H9 (cell line): ENCODE results near the gene FARS2. TPM values are rescaled to one million over a fixed set of nuclear protein-coding genes. Genes with fewer than 3 reads are reported as not detected.

ENCODE experiments used
- DNase-seq: peaks from one replicate; pipeline ENCODE4 v3.0.0-alpha.2; 2017
- H2AFZ ChIP-seq: one replicate; pipeline ENCODE4 v1.6.1; 2013; ENCODE audit warnings: mild to moderate bottlenecking, low read length, control low read depth, moderate library complexity
- H2AK5ac ChIP-seq: 2 replicates; pipeline ENCODE4 v1.6.1; 2013; ENCODE audit warnings: low read length, control low read depth, mixed read lengths; ENCODE audit not compliant: insufficient read length
- H2BK120ac ChIP-seq: one replicate; pipeline ENCODE4 v1.6.1; 2013; ENCODE audit warnings: low read depth, mild to moderate bottlenecking, low read length, control low read depth, inconsistent platforms; ENCODE audit not compliant: poor library complexity, severe bottlenecking
- H2BK12ac ChIP-seq: 2 replicates; pipeline ENCODE4 v1.6.1; 2013; ENCODE audit warnings: low read length, control low read depth, mixed read lengths, low read depth; ENCODE audit not compliant: insufficient read length
- H2BK15ac ChIP-seq: 2 replicates; pipeline ENCODE4 v1.6.1; 2013; ENCODE audit warnings: low read depth, low read length, control low read depth
- H2BK20ac ChIP-seq: one replicate; pipeline ENCODE4 v1.6.1; 2013; ENCODE audit warnings: low read depth, mild to moderate bottlenecking, low read length, control low read depth, inconsistent platforms; ENCODE audit not compliant: poor library complexity, severe bottlenecking
- H2BK5ac ChIP-seq: 2 replicates; pipeline ENCODE4 v1.6.1; 2013; ENCODE audit warnings: low read length, control low read depth, mixed read lengths; ENCODE audit not compliant: insufficient read length
- H3K14ac ChIP-seq: 2 replicates; pipeline ENCODE4 v1.6.1; 2013; ENCODE audit warnings: low read length, control low read depth; ENCODE audit not compliant: insufficient read depth
- H3K18ac ChIP-seq: 2 replicates; pipeline ENCODE4 v1.6.1; 2013; ENCODE audit warnings: low read depth, mild to moderate bottlenecking, mixed read lengths, low read length, control low read depth; ENCODE audit not compliant: insufficient read length
- H3K23ac ChIP-seq: 2 replicates; pipeline ENCODE4 v1.6.1; 2013; ENCODE audit warnings: low read length, control low read depth, mixed read lengths, low read depth; ENCODE audit not compliant: insufficient read length
- H3K23me2 ChIP-seq: 2 replicates; pipeline ENCODE4 v1.6.1; 2013; ENCODE audit warnings: low read depth, mild to moderate bottlenecking, mixed read lengths, low read length, control low read depth; ENCODE audit not compliant: insufficient read length, poor library complexity, severe bottlenecking
- H3K27ac ChIP-seq: 2 replicates; pipeline ENCODE4 v1.5.1; 2013; ENCODE audit warnings: low read length, control low read depth, mixed read lengths, low read depth; ENCODE audit not compliant: insufficient read length
- H3K27me3 ChIP-seq: 2 replicates; pipeline ENCODE4 v1.6.1; 2013; ENCODE audit warnings: low read length, control low read depth, inconsistent platforms; ENCODE audit not compliant: insufficient read depth
- H3K4ac ChIP-seq: 2 replicates; pipeline ENCODE4 v1.6.1; 2013; ENCODE audit warnings: low read depth, mild to moderate bottlenecking, control low read depth, inconsistent platforms, low read length, moderate library complexity
- H3K4me1 ChIP-seq: 2 replicates; pipeline ENCODE4 v1.6.1; 2013; ENCODE audit warnings: low read length, control low read depth, inconsistent platforms; ENCODE audit not compliant: insufficient read depth
- H3K4me2 ChIP-seq: 2 replicates; pipeline ENCODE4 v1.6.1; 2013; ENCODE audit warnings: low read length, control low read depth, mixed read lengths; ENCODE audit not compliant: insufficient read length, insufficient read depth
- H3K56ac ChIP-seq: 2 replicates; pipeline ENCODE4 v1.6.1; 2013; ENCODE audit warnings: low read depth, mild to moderate bottlenecking, mixed read lengths, low read length, control low read depth; ENCODE audit not compliant: insufficient read length
- H3K79me1 ChIP-seq: 2 replicates; pipeline ENCODE4 v1.6.1; 2013; ENCODE audit warnings: low read depth, mild to moderate bottlenecking, moderate library complexity, low read length, control low read depth, inconsistent platforms; ENCODE audit not compliant: insufficient read depth, poor library complexity, severe bottlenecking
- H3K79me2 ChIP-seq: 2 replicates; pipeline ENCODE4 v1.6.1; 2013; ENCODE audit warnings: low read length, control low read depth, inconsistent platforms; ENCODE audit not compliant: insufficient read depth
- H3K9ac ChIP-seq: 2 replicates; pipeline ENCODE4 v1.6.1; 2013; ENCODE audit warnings: low read length, control low read depth, mixed read lengths; ENCODE audit not compliant: insufficient read length; ENCODE audit errors: extremely low read depth
- H3K9me3 ChIP-seq: one replicate; pipeline ENCODE4 v1.6.1; 2013; ENCODE audit warnings: low read depth, low read length, inconsistent platforms; ENCODE audit not compliant: control insufficient read depth
- H3T11ph ChIP-seq: one replicate; pipeline ENCODE4 v1.6.1; 2013; ENCODE audit warnings: mild to moderate bottlenecking, low read length, control low read depth, inconsistent platforms
- H4K20me1 ChIP-seq: one replicate; pipeline ENCODE4 v1.6.1; 2013; ENCODE audit not compliant: control insufficient read depth, insufficient read length, insufficient read depth
- H4K5ac ChIP-seq: 2 replicates; pipeline ENCODE4 v1.6.1; 2013; ENCODE audit warnings: low read depth, mild to moderate bottlenecking, mixed read lengths, low read length, control low read depth; ENCODE audit not compliant: insufficient read length
- H4K8ac ChIP-seq: replicated peaks from 2 replicates; pipeline ENCODE4 v1.6.1; 2013; ENCODE audit warnings: low read length, control low read depth, mixed read lengths, low read depth; ENCODE audit not compliant: insufficient read length
- H4K91ac ChIP-seq: 2 replicates; pipeline ENCODE4 v1.6.1; 2013; ENCODE audit warnings: low read depth, mild to moderate bottlenecking, moderate library complexity, mixed read lengths, low read length, control low read depth; ENCODE audit not compliant: insufficient read length
- H3K27ac Mint-ChIP-seq, 3 experiments: 2 replicates in 2 of 3; 3 replicates in 1 of 3; pipeline ENCODE4 v1.8.0; 2020 to 2021; ENCODE audit warnings: mixed read lengths in 3 of 3, mild to moderate bottlenecking in 1 of 3, moderate library complexity in 1 of 3
- H3K27me3 Mint-ChIP-seq: 2 replicates; pipeline ENCODE4 v1.8.0; 2021; ENCODE audit warnings: low read depth, mild to moderate bottlenecking, moderate library complexity, mixed read lengths
- H3K36me3 Mint-ChIP-seq, 3 experiments: 2 replicates in 2 of 3; 3 replicates in 1 of 3; pipeline ENCODE4 v1.8.0; 2020 to 2021; ENCODE audit warnings: low read depth in 3 of 3, mixed read lengths in 3 of 3; ENCODE audit not compliant: insufficient read depth in 1 of 3
- H3K4me1 Mint-ChIP-seq, 2 experiments: 2 replicates each; pipeline ENCODE4 v1.8.0; 2020; ENCODE audit warnings: mixed read lengths in 2 of 2
- H3K4me3 Mint-ChIP-seq, 2 experiments: 2 replicates in 1 of 2; 3 replicates in 1 of 2; pipeline ENCODE4 v1.8.0; 2020 to 2021; ENCODE audit warnings: mild to moderate bottlenecking in 2 of 2, mixed read lengths in 2 of 2, moderate library complexity in 1 of 2
- H3K9me3 Mint-ChIP-seq, 2 experiments: 2 replicates in 1 of 2; 3 replicates in 1 of 2; pipeline ENCODE4 v1.8.0; 2020; ENCODE audit warnings: mild to moderate bottlenecking in 2 of 2, mixed read lengths in 2 of 2, moderate library complexity in 1 of 2
- WGBS: extraction: QIAGEN DNeasy Blood & Tissue Kit; methylation state at CpG from one replicate; pipeline ENCODE4 v1.1.7; 2013; ENCODE audit warnings: missing lambda C conversion rate, low lambda C conversion rate, mixed read lengths; ENCODE audit not compliant: insufficient read length; ENCODE audit errors: extremely low coverage; 5-methylcytosine and 5-hydroxymethylcytosine counted together
- total RNA-seq: library from RNA; stranded (reverse); gene quantifications from 2 replicates; pipeline ENCODE4 v1.2.1, GENCODE V29; 2021
- TF ChIP-seq, protein P1 (sequence below): fragments of 200-600 bp; sonication (generic); conservative IDR thresholded peaks from 3 replicates; pipeline ENCODE4 v1.8.0; 2021; ENCODE audit warnings: antibody characterized with exemption, mild to moderate bottlenecking

Gene FARS2
- total RNA-seq, 1 experiment from 2014 or later = 8.5 TPM

DNA sequence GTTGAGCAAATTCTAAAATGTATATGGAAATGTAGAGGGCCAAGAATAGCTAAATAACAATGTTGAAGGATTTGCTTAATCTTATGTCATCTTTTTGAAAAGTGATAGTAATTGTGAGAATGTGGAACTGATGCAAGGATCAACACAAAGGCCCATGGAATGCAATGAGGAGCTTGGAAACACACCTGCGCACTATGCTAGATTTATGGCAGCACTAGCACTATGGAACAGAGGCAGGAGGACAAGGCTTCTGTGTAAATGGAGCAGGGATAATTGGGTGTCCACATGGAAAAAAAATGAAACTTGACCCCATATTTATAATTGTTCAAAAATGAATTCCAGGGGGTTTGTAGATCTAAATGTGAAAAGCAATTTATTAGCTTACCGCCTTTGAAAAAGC lies 298.3 kb downstream of the FARS2 start:
- Histone ChIP-seq H4K20me1 (no peaks in the 10 kb centered on the region), H3K79me1 (no peaks in the 10 kb centered on the region), H4K8ac (no peak overlapping the region), H4K91ac (no peak overlapping the region), H3K4me2 (no peak overlapping the region), H2BK5ac (no peak overlapping the region), H3T11ph (no peak overlapping the region), H3K18ac (no peak overlapping the region), H3K9ac (no peak overlapping the region), H3K14ac (no peak overlapping the region), H3K4ac (no peak overlapping the region), H2AK5ac (no peak overlapping the region), H3K27ac (no peak overlapping the region), H3K27me3 (no peaks in the 10 kb centered on the region), H2BK12ac (no peak overlapping the region), H4K5ac (no peak overlapping the region), H3K23ac (no peak overlapping the region), H2AFZ (no peak overlapping the region), H3K23me2 (no peaks in the 10 kb centered on the region), H3K56ac (no peak overlapping the region), H3K79me2 (no peaks in the 10 kb centered on the region), H2BK20ac (no peak overlapping the region), H3K4me1 (no peaks in the 10 kb centered on the region; the same call in 1 of the 2 replicates), H3K9me3 (no peaks in the 10 kb centered on the region), H2BK120ac (no peak overlapping the region), H2BK15ac (no peak overlapping the region)
- H3K27ac Mint-ChIP-seq = no peak overlapping the region
- no peaks in the 10 kb centered on the region for H3K27me3 Mint-ChIP-seq
- H3K36me3 Mint-ChIP-seq = peaks cover 0 to 4% (median 0%) of the 10 kb centered on the region in 3 experiments; a peak in 2 of 7 replicates
- DNase-seq = no peak
- H3K4me1 Mint-ChIP-seq = peaks cover 17 to 18% of the 10 kb centered on the region in 2 experiments
- TF ChIP-seq, protein P1, sequence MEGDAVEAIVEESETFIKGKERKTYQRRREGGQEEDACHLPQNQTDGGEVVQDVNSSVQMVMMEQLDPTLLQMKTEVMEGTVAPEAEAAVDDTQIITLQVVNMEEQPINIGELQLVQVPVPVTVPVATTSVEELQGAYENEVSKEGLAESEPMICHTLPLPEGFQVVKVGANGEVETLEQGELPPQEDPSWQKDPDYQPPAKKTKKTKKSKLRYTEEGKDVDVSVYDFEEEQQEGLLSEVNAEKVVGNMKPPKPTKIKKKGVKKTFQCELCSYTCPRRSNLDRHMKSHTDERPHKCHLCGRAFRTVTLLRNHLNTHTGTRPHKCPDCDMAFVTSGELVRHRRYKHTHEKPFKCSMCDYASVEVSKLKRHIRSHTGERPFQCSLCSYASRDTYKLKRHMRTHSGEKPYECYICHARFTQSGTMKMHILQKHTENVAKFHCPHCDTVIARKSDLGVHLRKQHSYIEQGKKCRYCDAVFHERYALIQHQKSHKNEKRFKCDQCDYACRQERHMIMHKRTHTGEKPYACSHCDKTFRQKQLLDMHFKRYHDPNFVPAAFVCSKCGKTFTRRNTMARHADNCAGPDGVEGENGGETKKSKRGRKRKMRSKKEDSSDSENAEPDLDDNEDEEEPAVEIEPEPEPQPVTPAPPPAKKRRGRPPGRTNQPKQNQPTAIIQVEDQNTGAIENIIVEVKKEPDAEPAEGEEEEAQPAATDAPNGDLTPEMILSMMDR = no peak
- WGBS = no CpG with 5 or more reads among the region's 2 CpGs
- H3K9me3 Mint-ChIP-seq = peaks cover 0 to 2% of the 10 kb centered on the region in 2 experiments; a peak in 2 of 5 replicates
- no peak overlapping the region for H3K4me3 Mint-ChIP-seq
